Measurements from ENCODE around the gene AP1AR.

AP1AR gene

DNA sequence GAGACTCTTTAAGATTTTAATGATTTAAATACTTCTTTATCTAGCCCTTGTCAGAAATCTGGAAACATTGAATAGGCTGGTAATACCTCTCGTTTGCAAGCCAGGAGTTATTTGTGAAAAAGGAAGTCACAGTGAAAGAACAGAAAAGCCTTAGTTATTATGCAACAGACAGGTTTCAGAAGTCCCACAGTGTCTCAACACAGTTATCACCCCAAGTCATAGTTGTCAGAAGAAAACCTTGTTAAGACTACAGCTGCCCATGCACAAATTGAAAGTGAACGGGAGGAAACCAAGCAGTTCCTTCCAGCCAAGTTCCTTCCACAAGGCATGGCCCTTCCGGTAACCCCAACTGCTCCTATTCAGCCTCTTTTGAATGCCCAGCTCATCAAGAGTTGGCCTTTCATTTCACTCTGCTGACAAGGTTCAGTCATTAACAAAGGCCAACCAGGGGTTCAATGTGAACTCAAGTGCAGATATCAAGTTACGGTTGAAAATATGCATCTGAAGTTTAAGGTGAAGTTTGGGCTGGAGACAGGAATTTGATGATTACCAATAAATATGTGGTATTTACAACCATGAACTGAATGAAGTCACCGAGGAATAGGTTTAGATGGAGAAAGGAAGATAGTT lies 81.1 kb downstream of the AP1AR start:
- peak; percentile 25 for DNase-seq (ENCODE audit: low spot score)

DNA sequence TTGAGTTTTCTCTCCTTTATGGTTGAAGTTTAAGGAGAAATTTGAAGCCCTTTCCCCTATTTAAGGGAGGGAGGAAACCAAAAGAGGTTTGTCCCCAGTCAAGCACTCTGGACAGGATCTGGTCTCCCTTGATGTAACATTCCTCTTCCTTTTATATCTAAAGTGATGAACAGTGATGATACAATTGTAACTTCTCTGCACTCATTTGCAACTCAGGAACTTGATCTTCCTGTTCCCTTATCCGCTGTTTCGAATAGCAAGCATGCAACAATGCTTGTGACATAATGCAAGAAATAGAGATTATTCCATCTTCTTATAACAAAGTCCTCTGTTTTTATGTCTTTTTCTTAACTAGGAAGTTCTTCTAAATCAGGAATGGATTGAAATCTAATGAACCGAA lies 83.9 kb downstream of the AP1AR start:
- DNase-seq (ENCODE audit: low spot score) = no peak

DNA sequence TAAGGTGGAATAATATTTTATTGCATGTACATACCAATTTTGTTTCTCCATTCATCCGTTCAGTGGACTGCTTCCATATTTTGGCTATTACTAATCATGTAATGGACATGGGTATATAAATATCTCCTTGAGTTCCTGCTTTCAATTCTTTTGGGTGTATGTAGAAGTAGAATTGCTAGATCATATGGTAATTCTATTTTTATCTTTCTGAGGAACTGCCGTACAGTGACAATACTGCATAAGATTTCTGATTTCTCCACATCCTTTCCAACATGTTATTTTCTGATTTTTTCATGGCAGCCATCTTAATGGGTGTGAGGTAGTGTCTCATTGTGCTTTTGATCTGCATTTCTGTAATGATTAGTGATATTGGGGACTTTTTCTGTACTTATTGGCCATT lies 84.8 kb downstream of the AP1AR start:
- DNase-seq (ENCODE audit: low spot score) = no peak

DNA sequence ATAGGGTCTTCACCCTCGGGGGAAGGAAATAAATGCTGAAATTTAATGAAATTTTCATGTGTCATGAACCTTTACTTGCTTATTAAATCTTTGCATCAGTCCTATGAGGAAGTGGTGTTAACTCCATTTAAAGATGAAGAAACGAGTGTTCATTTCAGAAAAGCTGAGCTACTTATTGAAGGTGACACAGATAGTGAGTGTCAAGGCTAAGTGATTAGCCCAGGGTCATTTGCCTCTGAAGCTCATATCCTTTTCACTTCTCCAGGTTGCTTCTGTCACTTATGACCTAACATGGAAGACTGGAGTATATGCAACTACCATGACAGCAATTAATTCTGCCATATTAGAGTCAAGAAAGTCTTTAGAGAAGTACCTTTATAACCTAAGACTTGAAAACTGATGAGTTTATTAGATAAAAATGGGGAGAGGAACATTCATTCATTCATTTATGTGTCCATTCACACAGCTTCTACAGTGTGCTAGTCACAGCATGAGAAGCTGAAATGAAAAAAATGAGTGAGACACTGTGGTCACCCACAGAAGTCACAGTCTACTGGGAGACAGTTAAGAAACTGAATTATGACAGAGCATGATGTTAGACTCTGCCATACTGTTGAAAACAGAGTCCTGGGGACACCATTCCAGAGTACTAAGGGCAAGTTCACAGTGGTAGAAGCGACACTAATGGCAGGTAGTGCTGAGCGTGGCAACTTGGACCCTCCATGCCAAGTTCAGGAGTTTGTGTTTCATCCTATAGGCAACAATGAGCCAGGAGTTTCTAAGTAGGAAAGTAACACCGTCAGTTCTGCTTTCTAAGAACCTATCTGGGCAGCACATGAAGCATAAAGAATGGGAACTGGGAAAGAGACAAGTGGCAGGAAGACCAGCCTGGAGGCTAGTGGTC lies 86.9 kb downstream of the AP1AR start:
- DNase-seq (ENCODE audit: low spot score) = no peak

Measured in Ammon's horn (tissue), 1 donor.